HCT116 (cell line): ENCODE data around the gene ROCK1. TPM values are rescaled to one million over a fixed set of nuclear protein-coding genes. Genes with fewer than 3 reads are reported as not detected.

Experiments
- ATAC-seq: fragments of 200-7000 bp; cut with Tn5 transposase; 2 replicates; pipeline ENCODE4 v1.9.1; 2020; ENCODE audit warnings: mild to moderate bottlenecking, moderate library complexity
- BruUV-seq: library from RNA; stranded (reverse); fragments of 400-500 nt; replicated peaks from 2 replicates; lab custom pipeline; 2021; lab: Mats Ljungman, UMichigan
- CTCF ChIA-PET: fragments of 300-600 bp; sonication (Branson Sonifier 250); formaldehyde crosslinking; loops from one replicate; lab custom pipeline; 2021; ENCODE audit warnings: antibody characterized with exemption; lab: Charles Lee
- POLR2A ChIA-PET: fragments of 300-600, 350-600 bp; sonication (Branson Sonifier 250); formaldehyde crosslinking; loops from one replicate; lab custom pipeline; 2021; ENCODE audit warnings: antibody characterized with exemption; lab: Charles Lee
- RAD21 ChIA-PET, 2 experiments: fragments of 300-600 bp; sonication (Branson Sonifier 250); formaldehyde crosslinking; loops; one replicate each; lab custom pipeline; 2023; ENCODE audit warnings: low total read pairs in 2 of 2; ENCODE audit not compliant: uncharacterized antibody in 2 of 2, unreplicated experiment in 2 of 2, low non-redundant PET in 1 of 2; lab: Charles Lee
- DNase-seq: peaks from one replicate; pipeline ENCODE4 v3.0.0-alpha.2; 2010; ENCODE audit warnings: low read depth, low spot score
- H2AFZ ChIP-seq: fragments of 200-600 bp; shearing (Covaris generic), sonication (generic); 2 replicates; pipeline ENCODE4 v1.6.1; 2017; ENCODE audit warnings: low read depth, mixed run types, mixed read lengths, antibody characterized with exemption, low read length; ENCODE audit not compliant: poor library complexity, severe bottlenecking
- H3K27ac ChIP-seq: 2 replicates; pipeline ENCODE4 v1.5.1; 2012; ENCODE audit warnings: low read depth, low read length
- H3K27me3 ChIP-seq: fragments of 200-600 bp; sonication (generic); 2 replicates; pipeline ENCODE4 v1.6.1; 2016; ENCODE audit warnings: mixed run types, low read length, mixed read lengths; ENCODE audit not compliant: insufficient read depth
- H3K36me3 ChIP-seq, 2 experiments: fragments of 200-500 bp in 1 of 2; fragments of 200-600 bp in 1 of 2; sonication (Bioruptor generic) in 1 of 2; sonication (generic) in 1 of 2; 2 replicates each; pipeline versions ENCODE4 v1.5.1 to v1.6.1; 2014 to 2016; ENCODE audit warnings: low read length in 2 of 2, inconsistent platforms in 1 of 2, mixed read lengths in 1 of 2, mixed run types in 1 of 2; ENCODE audit not compliant: insufficient read depth in 2 of 2, control insufficient read depth in 1 of 2
- H3K4me1 ChIP-seq, 2 experiments: fragments of 200-600 bp in 1 of 2; sonication (generic) in 1 of 2; 2 replicates each; pipeline versions ENCODE4 v1.5.1 to v1.6.1; 2012 to 2017; ENCODE audit warnings: low read length in 2 of 2, inconsistent platforms in 1 of 2, mild to moderate bottlenecking in 1 of 2, mixed read lengths in 1 of 2, mixed run types in 1 of 2, moderate library complexity in 1 of 2; ENCODE audit not compliant: insufficient read depth in 2 of 2, control insufficient read depth in 1 of 2
- H3K4me2 ChIP-seq: fragments of 200-600 bp; sonication (generic); 2 replicates; pipeline ENCODE4 v1.6.1; 2017; ENCODE audit warnings: mixed run types, low read length, mixed read lengths
- H3K4me3 ChIP-seq, 2 experiments: fragments of 200-600 bp in 1 of 2; sonication (generic) in 1 of 2; replicated peaks in 1 of 2; 2 replicates each; pipeline ENCODE4 v1.5.1; 2011 to 2016; ENCODE audit warnings: low read length in 2 of 2, control low read depth in 1 of 2, low read depth in 1 of 2, mild to moderate bottlenecking in 1 of 2, mixed read lengths in 1 of 2, mixed run types in 1 of 2
- H3K79me2 ChIP-seq: fragments of 200-600 bp; sonication (generic); 2 replicates; pipeline ENCODE4 v1.6.1; 2017; ENCODE audit warnings: mild to moderate bottlenecking, mixed run types, low read length, moderate library complexity, mixed read lengths; ENCODE audit not compliant: insufficient read depth
- H3K9ac ChIP-seq: fragments of 200-600 bp; sonication (generic); 2 replicates; pipeline ENCODE4 v1.6.1; 2016; ENCODE audit warnings: low read length, mixed read lengths
- H3K9me2 ChIP-seq: fragments of 200-600 bp; sonication (generic), shearing (Covaris generic); 2 replicates; pipeline ENCODE4 v1.6.1; 2017; ENCODE audit warnings: mixed run types, mild to moderate bottlenecking, moderate library complexity; ENCODE audit not compliant: insufficient read depth
- H3K9me3 ChIP-seq, 2 experiments: fragments of 200-500 bp in 1 of 2; fragments of 200-600 bp in 1 of 2; sonication (Bioruptor generic) in 1 of 2; sonication (generic) in 1 of 2; 2 replicates each; pipeline ENCODE4 v1.6.1; 2014 to 2017; ENCODE audit warnings: low read length in 2 of 2, mixed read lengths in 2 of 2, inconsistent platforms in 1 of 2, low read depth in 1 of 2, mild to moderate bottlenecking in 1 of 2, mixed run types in 1 of 2, moderate library complexity in 1 of 2; ENCODE audit not compliant: control insufficient read depth in 1 of 2, insufficient read depth in 1 of 2
- H4K20me1 ChIP-seq: fragments of 200-600 bp; sonication (generic), shearing (Covaris generic); 2 replicates; pipeline ENCODE4 v1.6.1; 2017; ENCODE audit warnings: mixed run types, mild to moderate bottlenecking, moderate library complexity; ENCODE audit not compliant: insufficient read depth
- CEBPB ChIP-seq: IDR thresholded peaks from 2 replicates; pipeline ENCODE4 v1.6.1; 2012; ENCODE audit warnings: low read depth
- EGR1 ChIP-seq: IDR thresholded peaks from 2 replicates; pipeline ENCODE4 v1.6.1; 2012; ENCODE audit warnings: low read depth
- EZH2 ChIP-seq: fragments of 200-600 bp; sonication (generic); IDR thresholded peaks from 2 replicates; pipeline ENCODE4 v1.6.1; 2017; ENCODE audit warnings: antibody characterized with exemption, mixed run types
- FOSL1 ChIP-seq: IDR thresholded peaks from 2 replicates; pipeline ENCODE4 v1.6.1; 2012; ENCODE audit warnings: low read depth
- RAD21 ChIP-seq: IDR thresholded peaks from 2 replicates; pipeline ENCODE4 v1.6.1; 2012; ENCODE audit warnings: low read depth, mild to moderate bottlenecking
- SIN3A ChIP-seq: IDR thresholded peaks from 2 replicates; pipeline ENCODE4 v1.6.1; 2012; ENCODE audit warnings: low read depth
- SP1 ChIP-seq: IDR thresholded peaks from 2 replicates; pipeline ENCODE4 v1.6.1; 2012; ENCODE audit warnings: low read depth
- ZBTB33 ChIP-seq: IDR thresholded peaks from 2 replicates; pipeline ENCODE4 v1.6.1; 2011; ENCODE audit warnings: mild to moderate bottlenecking, low read length, moderate library complexity; ENCODE audit not compliant: insufficient replicate concordance; ENCODE audit errors: extremely low read depth
- ZNF274 ChIP-seq: fragments of 200-500 bp; sonication (Bioruptor generic); IDR thresholded peaks from 2 replicates; pipeline ENCODE4 v1.6.1; 2014; ENCODE audit warnings: mild to moderate bottlenecking, low read depth, low read length, inconsistent platforms
- intact Hi-C: fragments of 100-400 bp; cut with micrococcal nuclease; formaldehyde crosslinking; loops from 2 replicates; pipeline ENCODE4 v1.10.0; 2022
- total RNA-seq: library from RNA; stranded (reverse); gene quantifications from one replicate; pipeline ENCODE4 v1.2.1, GENCODE V29; 2021; ENCODE audit not compliant: unreplicated experiment

ROCK1 gene
- total RNA-seq, 1 experiment from 2014 or later = 38.1 TPM

GRCh38 chr18:21132398-21132918 lies 20.8 kb upstream of the ROCK1 start (continued):
- TF ChIP-seq ZBTB33 (no peak), EZH2 (no peak), ZNF274 (no peak), FOSL1 (no peak), RAD21 (no peak), SP1 (no peak), CEBPB (no peak), SIN3A (no peak), EGR1 (no peak)

GRCh38 chr18:21131698-21132227 lies 20.1 kb upstream of the ROCK1 start:
- DNase-seq (no peak), ATAC-seq (no peak)
- CTCF ChIA-PET = no interaction called here
- POLR2A ChIA-PET = no interaction called here
- no peaks in the 10 kb centered on the region for H3K4me1 ChIP-seq
- no TSS peak for BruUV-seq
- H3K4me2 ChIP-seq = no peak overlapping the region
- H3K9me3 ChIP-seq = no peaks in the 10 kb centered on the region
- H4K20me1 ChIP-seq = no peaks in the 10 kb centered on the region
- no peak overlapping the region for H3K27ac ChIP-seq
- H3K79me2 ChIP-seq = no peaks in the 10 kb centered on the region
- TF ChIP-seq ZBTB33 (no peak), SIN3A (no peak)
- RAD21 ChIA-PET = no interaction called here
- H3K27me3 ChIP-seq = no peaks in the 10 kb centered on the region
- H2AFZ ChIP-seq = no peak overlapping the region
- no peak overlapping the region for H3K4me3 ChIP-seq
- H3K9ac ChIP-seq = no peak overlapping the region
- no peaks in the 10 kb centered on the region for H3K36me3 ChIP-seq
- no peaks in the 10 kb centered on the region for H3K9me2 ChIP-seq
- intact Hi-C loops = loop anchor here (5.0 kb wide), 1 partner anchor 36 kb away; no protein-coding TSS in a partner anchor
